ENCODE data around the gene PRSS2.

DNA sequence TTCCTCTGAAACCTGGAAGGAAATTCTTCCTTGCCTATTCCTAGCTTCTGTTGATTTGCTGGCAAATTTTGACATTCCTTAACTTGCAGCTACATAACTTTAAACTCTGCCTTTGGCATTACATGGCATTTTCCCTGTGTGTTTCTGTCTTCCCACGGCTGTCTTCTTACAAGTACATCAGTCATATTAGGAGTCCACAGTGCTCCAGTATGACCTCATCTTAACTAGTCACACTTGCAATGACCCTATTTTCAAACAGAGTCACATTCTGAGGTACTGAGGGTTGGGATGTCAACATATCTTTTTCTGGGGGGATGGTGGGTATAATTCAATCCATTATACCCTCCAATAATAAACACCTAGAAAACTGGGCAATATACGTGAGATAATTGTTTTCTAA, 46.7 kb downstream of the PRSS2 start:
- TF ChIP-seq POLR2A (IDR thresholded peaks at IDR 0.05; ENCODE audit: low read length) (no peak), GATA1 (IDR thresholded peaks at IDR 0.05; ENCODE audit: low read depth, low read length) (no peak)

Measured in erythroblast (primary cell).